Activated CD4-positive, alpha-beta memory T cell treated with anti-CD3 and anti-CD28 coated beads, Interleukin-2, amount 10 ng/mL, durations not matched to agents 7 days and 5 days (primary cell): Measurements from ENCODE around the gene SUPT3H. TPM values are rescaled to one million over a fixed set of nuclear protein-coding genes. Genes with fewer than 3 reads are reported as not detected.

Source experiments
- CTCF ChIA-PET: fragments of 350-600 bp; sonication (Branson Sonifier 250); formaldehyde crosslinking; loops from one replicate; lab custom pipeline; 2021; ENCODE audit warnings: antibody characterized with exemption, inconsistent platforms; lab: Charles Lee
- POLR2A ChIA-PET: fragments of 350-600 bp; sonication (Branson Sonifier 250); formaldehyde crosslinking; loops from one replicate; lab custom pipeline; 2021; ENCODE audit warnings: antibody characterized with exemption; lab: Charles Lee
- DNase-seq: peaks from one replicate; pipeline ENCODE4 v3.0.0-alpha.2; 2020
- H3K27ac Mint-ChIP-seq: one replicate; pipeline ENCODE4 v1.8.0; 2021; ENCODE audit warnings: mild to moderate bottlenecking, mixed read lengths
- H3K27me3 Mint-ChIP-seq: one replicate; pipeline ENCODE4 v1.8.0; 2021; ENCODE audit warnings: mixed read lengths
- H3K36me3 Mint-ChIP-seq: one replicate; pipeline ENCODE4 v1.8.0; 2021; ENCODE audit warnings: low read depth, mixed read lengths
- H3K4me1 Mint-ChIP-seq: one replicate; pipeline ENCODE4 v1.8.0; 2021; ENCODE audit warnings: mixed read lengths
- H3K4me3 Mint-ChIP-seq: one replicate; pipeline ENCODE4 v1.8.0; 2021; ENCODE audit warnings: mild to moderate bottlenecking, mixed read lengths
- H3K9me3 Mint-ChIP-seq: one replicate; pipeline ENCODE4 v1.8.0; 2021; ENCODE audit warnings: mixed read lengths
- total RNA-seq, 2 experiments: library from RNA; stranded (reverse); gene quantifications; one replicate each; pipeline ENCODE4 v1.2.3, GENCODE V29; 2021

SUPT3H gene
- total RNA-seq, 2 experiments from 2014 or later = 7.4 to 9.7 TPM

DNA sequence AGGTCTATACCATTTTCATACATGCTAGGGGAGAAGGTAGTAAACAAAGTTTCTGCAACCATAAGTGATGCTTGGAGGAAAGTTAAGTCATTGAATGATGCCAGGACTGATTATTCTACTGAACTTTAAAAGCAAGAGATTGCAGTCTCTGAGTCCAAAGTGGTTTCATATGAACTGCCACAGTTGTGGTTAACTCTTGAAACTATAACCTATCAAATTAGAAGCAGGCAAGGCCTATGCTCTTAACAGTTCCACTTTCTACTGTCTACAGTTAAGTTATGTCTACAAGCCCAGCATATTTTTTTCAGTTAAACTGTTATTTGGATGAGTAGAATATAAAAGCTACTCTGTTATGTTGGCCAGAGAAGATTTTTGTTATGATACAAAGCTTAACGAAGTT lies 376.1 kb downstream of the SUPT3H start:
- Mint-ChIP-seq H3K9me3 (peaks cover 4% of the 10 kb centered on the region), H3K27ac (peak overlapping the region; percentile 79), H3K4me3 (no peak overlapping the region), H3K4me1 (peaks cover 31% of the 10 kb centered on the region), H3K36me3 (peaks cover 9% of the 10 kb centered on the region), H3K27me3 (no peaks in the 10 kb centered on the region)
- ChIA-PET POLR2A (interaction anchor here (0.8 to 2.3 kb wide), 7 partner anchors 18 to 420 kb away, joined by 3 to 11 read pairs (median 4); partner anchors contain the start of gene SUPT3H), CTCF (interaction anchor here (0.8 to 1.5 kb wide), 4 partner anchors 10 to 376 kb away, joined by 3 to 4 read pairs (median 4); partner anchors contain the start of gene SUPT3H)
- DNase-seq = no peak

DNA sequence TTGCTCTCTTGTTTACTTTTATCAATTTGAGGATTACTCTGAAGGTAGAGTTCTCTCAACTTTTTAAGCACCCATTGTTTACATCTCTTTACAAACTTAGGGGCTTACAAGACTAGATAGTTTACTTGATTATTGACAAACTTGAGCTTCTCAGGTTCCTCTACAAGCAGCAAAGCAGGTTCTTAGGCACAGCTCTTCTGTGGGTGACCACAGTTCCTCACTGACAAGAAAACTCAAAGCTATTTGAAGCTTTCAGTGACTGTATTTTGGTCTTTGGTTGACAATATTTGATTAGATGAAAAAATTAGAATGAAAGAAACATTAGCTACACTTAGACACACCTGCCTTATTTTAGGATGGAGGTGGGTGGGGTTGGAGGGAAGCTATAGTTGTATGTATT lies 376.9 kb downstream of the SUPT3H start:
- no peak overlapping the region for H3K4me3 Mint-ChIP-seq
- CTCF ChIA-PET = interaction anchor here (0.7 to 1.5 kb wide), 4 partner anchors 10 to 714 kb away, joined by 3 read pairs; partner anchors contain the start of gene SUPT3H

DNA sequence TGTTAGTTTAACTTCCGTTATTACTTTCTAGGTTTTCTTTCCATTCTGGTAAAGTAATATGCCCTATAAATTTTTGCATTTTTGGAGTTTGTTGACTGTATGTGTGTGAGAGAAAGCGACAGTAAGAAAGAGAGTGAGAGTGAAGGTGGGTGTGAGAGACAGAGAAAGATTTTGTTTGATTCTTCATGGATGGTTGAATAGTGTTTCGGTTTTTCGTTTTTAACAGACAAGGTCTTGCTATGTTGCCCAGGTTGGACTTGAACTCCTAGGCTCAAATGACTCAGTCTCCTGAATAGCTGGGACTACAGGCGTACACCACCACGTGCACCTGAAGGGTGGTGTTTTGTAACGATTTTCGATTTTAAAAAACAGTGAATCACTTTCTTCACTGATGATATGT lies 378.7 kb downstream of the SUPT3H start:
- H3K4me1 Mint-ChIP-seq = peaks cover 31% of the 10 kb centered on the region
- no peak overlapping the region for H3K4me3 Mint-ChIP-seq
- POLR2A ChIA-PET = no interaction called here
- H3K36me3 Mint-ChIP-seq = peaks cover 9% of the 10 kb centered on the region
- H3K27ac Mint-ChIP-seq = no peak overlapping the region
- no peak for DNase-seq
- CTCF ChIA-PET = no interaction called here
- H3K27me3 Mint-ChIP-seq = no peaks in the 10 kb centered on the region
- no peaks in the 10 kb centered on the region for H3K9me3 Mint-ChIP-seq

More for the DNA sequence above, 376.9 kb downstream of the SUPT3H start:
- H3K9me3 Mint-ChIP-seq = peaks cover 4% of the 10 kb centered on the region
- H3K27ac Mint-ChIP-seq = peak overlapping the region; percentile 79
- POLR2A ChIA-PET = interaction anchor here (0.7 to 2.3 kb wide), 6 partner anchors 20 to 376 kb away, joined by 3 to 11 read pairs (median 5); partner anchors contain the start of gene SUPT3H
- H3K4me1 Mint-ChIP-seq = peaks cover 31% of the 10 kb centered on the region
- no peak for DNase-seq
- H3K36me3 Mint-ChIP-seq = peaks cover 9% of the 10 kb centered on the region
- no peaks in the 10 kb centered on the region for H3K27me3 Mint-ChIP-seq

DNA sequence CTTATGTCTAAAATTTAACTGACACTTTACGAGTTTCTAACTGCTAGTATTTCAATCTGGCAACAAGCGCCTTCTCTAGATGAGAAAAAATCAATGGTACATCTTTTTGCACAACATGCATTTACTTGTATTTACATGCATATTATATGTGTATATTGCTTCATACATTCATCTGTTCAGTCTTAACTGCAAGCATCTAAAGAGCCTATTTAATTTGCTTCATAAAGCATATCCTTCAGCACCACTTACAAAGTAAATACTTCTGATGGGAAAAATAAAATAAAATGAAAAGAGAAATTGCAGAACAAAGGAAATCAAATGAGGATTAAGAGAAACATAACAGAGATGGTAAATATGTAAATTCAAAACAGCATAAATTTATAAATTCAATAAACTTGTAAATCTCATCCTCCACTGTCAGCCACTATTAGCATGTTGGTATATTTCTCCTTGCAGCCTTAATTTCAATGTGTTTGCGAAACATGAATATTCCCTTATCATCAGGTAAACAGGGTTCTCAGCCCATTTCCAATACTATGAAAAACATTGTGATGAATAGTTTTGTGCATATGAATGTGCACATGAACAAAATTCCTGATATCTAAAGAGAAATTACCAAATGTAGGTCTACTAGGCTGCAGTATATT lies 382.1 kb downstream of the SUPT3H start:
- H3K4me3 Mint-ChIP-seq = no peak overlapping the region
- no peaks in the 10 kb centered on the region for H3K27me3 Mint-ChIP-seq
- CTCF ChIA-PET = no interaction called here

DNA sequence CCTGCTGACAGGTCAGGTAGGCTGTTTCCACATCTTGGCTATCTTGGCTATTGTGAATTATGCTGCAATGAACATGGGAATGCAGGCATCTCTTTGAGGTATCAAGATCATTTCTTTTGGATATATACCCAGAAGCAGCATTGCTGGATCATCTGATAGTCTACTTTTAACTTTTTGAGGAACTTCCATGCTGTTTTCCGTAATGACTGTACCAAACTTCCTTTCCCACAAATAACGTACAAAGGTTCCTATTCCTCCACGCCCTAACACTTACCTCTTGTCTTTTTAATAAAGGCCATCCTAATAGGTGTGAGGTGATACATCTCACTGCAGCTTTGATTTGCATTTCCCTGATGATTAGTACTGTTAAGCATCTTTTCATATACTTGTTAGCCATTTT lies 388.3 kb downstream of the SUPT3H start:
- Mint-ChIP-seq H3K27ac (no peak overlapping the region), H3K4me1 (no peaks in the 10 kb centered on the region), H3K9me3 (no peaks in the 10 kb centered on the region), H3K27me3 (no peaks in the 10 kb centered on the region), H3K36me3 (no peaks in the 10 kb centered on the region), H3K4me3 (no peak overlapping the region)
- ChIA-PET POLR2A (no interaction called here), CTCF (no interaction called here)
- DNase-seq = no peak

More for the DNA sequence above, 382.1 kb downstream of the SUPT3H start:
- no peak for DNase-seq
- Mint-ChIP-seq H3K36me3 (peaks cover 7% of the 10 kb centered on the region), H3K4me1 (peaks cover 3% of the 10 kb centered on the region), H3K9me3 (no peaks in the 10 kb centered on the region), H3K27ac (no peak overlapping the region)
- POLR2A ChIA-PET = interaction anchor here (1.1 kb wide), 1 partner anchor 12 kb away, joined by 3 read pairs; no protein-coding TSS in a partner anchor

DNA sequence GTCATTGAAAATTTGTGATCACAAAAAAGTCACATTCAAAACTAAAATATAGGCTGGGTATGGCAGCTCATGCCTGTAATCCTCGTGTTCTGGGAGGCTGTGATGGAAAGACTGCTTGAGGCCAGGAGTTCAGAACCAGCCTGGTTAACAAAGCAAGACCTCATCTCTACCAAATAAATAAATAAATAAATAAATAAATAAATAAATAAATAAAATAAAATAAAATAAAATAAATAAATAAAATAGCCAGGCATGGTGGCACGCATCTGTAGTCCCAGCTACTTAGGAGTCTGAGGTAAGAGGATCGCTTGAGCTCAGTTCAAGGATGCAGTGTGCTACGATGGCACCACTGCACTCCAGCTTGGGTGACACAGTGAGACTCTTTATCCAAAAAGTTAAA lies 392.7 kb downstream of the SUPT3H start:
- Mint-ChIP-seq H3K9me3 (no peaks in the 10 kb centered on the region), H3K27ac (no peak overlapping the region), H3K4me1 (no peaks in the 10 kb centered on the region), H3K27me3 (no peaks in the 10 kb centered on the region), H3K36me3 (no peaks in the 10 kb centered on the region), H3K4me3 (no peak overlapping the region)
- POLR2A ChIA-PET = no interaction called here
- CTCF ChIA-PET = no interaction called here
- no peak for DNase-seq

DNA sequence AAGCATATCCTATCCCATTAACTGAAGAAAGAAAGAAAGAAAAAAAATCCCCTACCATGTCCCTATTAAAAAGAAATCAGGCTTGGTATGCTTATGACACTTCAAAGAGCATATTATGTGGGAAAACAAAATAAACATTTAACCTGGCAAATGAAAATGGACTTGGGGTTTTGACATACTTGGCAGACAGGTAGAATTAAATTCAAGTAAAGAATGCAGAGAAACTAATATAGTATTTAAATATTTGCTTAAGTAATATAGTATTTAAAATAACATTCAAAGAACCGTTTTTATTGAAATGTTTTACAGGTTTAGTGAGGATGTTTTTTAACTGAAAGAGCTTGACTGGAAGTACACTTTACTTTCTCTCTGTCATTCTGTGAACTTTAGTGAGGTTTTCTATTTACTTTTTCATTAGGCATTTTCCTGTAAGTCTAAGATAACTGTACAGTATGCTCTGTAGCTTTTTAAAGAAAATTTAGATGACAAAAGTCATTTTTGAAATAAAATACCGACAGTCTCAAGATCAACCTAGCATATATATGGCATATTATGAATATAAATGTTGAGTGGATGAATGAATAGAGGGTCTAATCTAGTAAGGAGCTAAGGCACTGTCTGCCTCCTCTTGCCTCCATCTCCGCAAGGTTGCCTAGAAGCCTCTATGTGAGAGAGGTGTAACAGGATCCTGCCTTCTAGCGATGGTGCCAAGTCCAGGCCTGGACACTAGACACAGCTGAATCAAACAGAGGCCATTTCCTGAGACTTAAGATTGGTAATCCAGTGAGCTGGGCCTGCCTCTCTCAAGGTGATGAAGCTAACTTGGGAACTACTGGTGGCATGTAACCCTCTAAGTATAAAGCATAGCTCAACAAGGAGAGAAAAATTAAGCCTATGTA lies 394.0 kb downstream of the SUPT3H start:
- Mint-ChIP-seq H3K36me3 (no peaks in the 10 kb centered on the region), H3K4me3 (no peak overlapping the region), H3K9me3 (no peaks in the 10 kb centered on the region), H3K4me1 (no peaks in the 10 kb centered on the region), H3K27me3 (no peaks in the 10 kb centered on the region), H3K27ac (no peak overlapping the region)
- CTCF ChIA-PET = no interaction called here
- no peak for DNase-seq
- POLR2A ChIA-PET = interaction anchor here (1.3 kb wide), 2 partner anchors 11 to 18 kb away, joined by 3 read pairs; no protein-coding TSS in a partner anchor

DNA sequence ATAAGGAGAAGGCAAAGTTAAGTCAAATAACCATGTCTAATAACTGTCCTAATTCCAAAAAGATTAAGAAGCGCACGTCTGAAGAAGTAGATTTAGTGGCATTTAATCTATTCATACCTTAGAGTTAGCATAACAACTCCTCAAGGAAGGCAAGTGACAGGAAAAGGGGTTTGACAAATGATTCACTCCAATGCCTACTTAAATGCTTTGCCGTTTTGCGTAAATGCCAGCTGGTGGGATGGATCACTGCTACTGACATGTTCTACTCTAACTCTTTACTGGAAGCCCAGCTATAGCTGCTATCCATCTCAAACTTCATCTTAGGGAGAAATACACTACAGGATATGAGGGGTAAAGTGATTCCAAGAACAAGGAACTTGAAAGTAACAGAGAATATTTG lies 396.9 kb downstream of the SUPT3H start:
- no peak overlapping the region for H3K4me3 Mint-ChIP-seq
- no peaks in the 10 kb centered on the region for H3K36me3 Mint-ChIP-seq
- DNase-seq = no peak
- H3K4me1 Mint-ChIP-seq = peaks cover 12% of the 10 kb centered on the region
- no peaks in the 10 kb centered on the region for H3K27me3 Mint-ChIP-seq
- ChIA-PET CTCF (no interaction called here), POLR2A (no interaction called here)
- no peaks in the 10 kb centered on the region for H3K9me3 Mint-ChIP-seq
- H3K27ac Mint-ChIP-seq = no peak overlapping the region

DNA sequence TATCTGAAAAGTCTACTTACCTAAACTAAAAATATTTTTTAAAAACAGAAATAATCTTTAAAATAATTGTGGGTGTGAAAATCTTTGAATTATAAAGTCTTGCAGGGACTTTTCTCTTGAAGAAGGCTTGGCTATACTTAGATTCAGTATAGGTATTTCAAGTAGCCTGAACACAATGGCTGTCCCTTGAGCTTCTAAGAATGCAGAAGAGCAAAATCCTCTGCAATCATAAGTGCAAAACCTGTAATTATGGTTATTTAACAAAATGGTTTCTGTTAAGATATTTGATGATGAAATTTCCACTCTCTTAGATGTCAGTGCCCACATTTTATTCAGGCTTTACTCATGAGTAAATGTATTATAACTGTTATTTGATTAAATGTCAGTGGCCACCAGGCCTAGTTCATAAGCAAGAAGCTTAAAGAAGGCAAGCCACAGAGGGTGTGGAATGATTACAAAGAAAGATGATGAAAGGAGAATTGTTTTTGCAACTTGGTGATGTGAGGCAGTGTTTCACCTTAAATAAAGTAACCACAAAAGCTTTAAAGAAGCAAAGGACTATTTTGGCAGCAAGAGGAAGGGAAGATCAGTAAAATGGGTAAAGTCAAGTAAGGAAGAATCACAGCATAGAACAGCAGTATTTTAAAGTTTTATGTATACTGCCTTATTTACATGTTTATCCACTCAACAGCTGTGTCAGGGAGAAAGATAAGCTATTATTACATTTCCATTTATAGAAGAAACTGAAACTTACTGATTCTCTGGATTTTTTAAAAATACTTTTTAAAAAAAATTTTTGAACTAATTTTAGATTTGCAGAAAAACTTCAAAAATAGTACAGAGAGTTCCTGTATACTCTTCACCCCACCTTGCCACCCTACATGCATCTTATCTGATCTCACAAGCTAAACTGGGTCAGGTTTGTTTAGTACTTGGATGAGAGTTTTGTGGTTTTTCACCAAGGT lies 400.8 kb downstream of the SUPT3H start:
- DNase-seq = no peak
- Mint-ChIP-seq H3K36me3 (peaks cover 15% of the 10 kb centered on the region), H3K27ac (peak overlapping the region; percentile 81), H3K4me1 (peaks cover 15% of the 10 kb centered on the region), H3K27me3 (no peaks in the 10 kb centered on the region), H3K9me3 (peaks cover 14% of the 10 kb centered on the region), H3K4me3 (peak overlapping the region; percentile 0)
- ChIA-PET CTCF (interaction anchor here (0.5 to 1.1 kb wide), 3 partner anchors 25 to 443 kb away, joined by 3 to 4 read pairs (median 3); no protein-coding TSS in a partner anchor), POLR2A (interaction anchor here (1.2 to 1.5 kb wide), 7 partner anchors 9 to 443 kb away, joined by 3 to 11 read pairs (median 4); no protein-coding TSS in a partner anchor)

DNA sequence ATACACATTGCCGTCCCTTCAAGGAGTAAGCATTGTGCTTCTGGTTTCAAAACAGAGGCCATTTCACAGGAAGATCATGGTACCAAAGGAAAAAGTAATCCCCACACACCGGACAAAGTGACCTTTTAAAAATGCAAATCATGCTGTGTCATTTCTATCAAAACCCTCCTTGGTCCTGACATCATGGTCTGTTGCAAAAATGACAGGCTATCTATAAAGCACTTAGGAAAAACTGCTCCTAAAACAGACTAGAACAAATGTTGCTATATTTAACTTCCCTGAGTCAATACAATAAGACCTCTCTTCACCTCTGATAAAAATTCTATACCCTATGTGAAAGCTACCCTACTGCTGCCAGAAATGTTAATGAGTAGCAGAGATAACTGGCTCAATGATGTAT lies 403.2 kb downstream of the SUPT3H start:
- Mint-ChIP-seq H3K4me3 (no peak overlapping the region), H3K36me3 (peaks cover 18% of the 10 kb centered on the region), H3K9me3 (peaks cover 21% of the 10 kb centered on the region), H3K4me1 (peaks cover 15% of the 10 kb centered on the region), H3K27me3 (no peaks in the 10 kb centered on the region), H3K27ac (no peak overlapping the region)
- DNase-seq = no peak
- POLR2A ChIA-PET = no interaction called here
- CTCF ChIA-PET = no interaction called here

DNA sequence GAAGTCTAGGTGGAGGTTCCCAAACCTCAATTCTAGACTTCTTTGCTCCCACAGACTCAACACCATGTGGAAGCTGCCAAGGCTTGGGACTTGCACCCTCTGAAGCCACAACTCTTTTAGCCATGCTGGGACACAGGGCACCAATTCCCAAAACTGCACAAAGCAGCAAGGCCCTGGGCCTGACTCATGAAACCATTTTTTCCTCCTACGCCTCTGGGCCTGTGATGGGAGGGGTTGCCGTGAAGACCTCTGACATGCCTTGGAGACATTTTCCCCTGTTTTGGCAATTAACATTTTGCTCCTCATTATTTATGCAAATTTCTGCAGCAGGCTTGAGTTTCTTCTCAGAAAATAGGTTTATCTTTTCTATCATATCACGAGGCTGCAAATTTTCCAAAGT lies 405.0 kb downstream of the SUPT3H start:
- ChIA-PET POLR2A (no interaction called here), CTCF (no interaction called here)
- no peak overlapping the region for H3K4me3 Mint-ChIP-seq
- H3K27ac Mint-ChIP-seq = no peak overlapping the region
- DNase-seq = no peak
- no peaks in the 10 kb centered on the region for H3K27me3 Mint-ChIP-seq
- H3K4me1 Mint-ChIP-seq = peaks cover 13% of the 10 kb centered on the region
- H3K36me3 Mint-ChIP-seq = peaks cover 18% of the 10 kb centered on the region
- H3K9me3 Mint-ChIP-seq = peaks cover 21% of the 10 kb centered on the region

DNA sequence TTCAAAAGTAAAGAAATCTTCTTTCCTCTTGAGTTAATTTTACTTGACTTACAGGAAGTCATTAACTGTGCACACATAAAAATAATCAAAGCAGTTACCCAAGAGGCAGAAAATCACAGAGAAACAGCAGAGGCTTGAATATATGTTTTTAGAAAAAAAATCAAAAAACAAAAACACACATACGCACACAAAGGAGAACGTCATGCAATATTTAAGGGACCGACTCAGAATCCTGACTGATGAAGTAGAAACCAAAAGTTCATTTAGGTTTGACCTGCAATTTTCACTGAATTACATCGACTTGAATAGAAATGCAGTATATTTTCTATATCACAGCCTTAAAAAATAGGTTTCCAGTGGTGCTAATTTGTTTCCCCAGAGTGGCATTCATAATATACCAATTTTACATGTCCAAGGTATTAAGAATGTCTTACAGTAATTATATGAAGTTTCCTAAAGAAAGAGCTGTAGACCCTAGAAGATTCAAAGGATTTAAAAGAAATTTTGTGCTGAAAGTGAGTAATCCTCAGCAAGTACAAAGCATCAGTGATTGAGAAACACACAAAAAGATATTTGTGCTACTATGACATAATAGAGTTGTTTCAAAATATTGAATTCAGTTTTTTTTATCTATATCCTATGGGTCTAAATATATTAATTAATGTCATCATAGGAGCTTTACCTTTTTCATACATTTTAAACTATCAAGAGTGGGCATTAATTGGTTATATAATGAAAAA lies 408.1 kb downstream of the SUPT3H start:
- ChIA-PET CTCF (no interaction called here), POLR2A (no interaction called here)
- Mint-ChIP-seq H3K4me1 (peaks cover 2% of the 10 kb centered on the region), H3K4me3 (no peak overlapping the region), H3K36me3 (peaks cover 18% of the 10 kb centered on the region), H3K27ac (no peak overlapping the region), H3K27me3 (no peaks in the 10 kb centered on the region), H3K9me3 (peaks cover 21% of the 10 kb centered on the region)
- no peak for DNase-seq
